Stomach (tissue), 9 donors: ENCODE results near the gene HPD. TPM values are rescaled to one million over a fixed set of nuclear protein-coding genes. Genes with fewer than 3 reads are reported as not detected.

Experiments
- DNase-seq, 2 donors: peaks; one replicate each; pipeline versions ENCODE4 v3.0.0 to v3.0.0-alpha.2; 2013 to 2019
- H3K27ac ChIP-seq, 5 donors: fragments of 200-600 bp in 4 of 5; sonication (generic) in 4 of 5; one replicate each; pipeline ENCODE4 v1.5.1; 2013 to 2019; ENCODE audit warnings: mild to moderate bottlenecking in 1 of 5, moderate library complexity in 1 of 5
- H3K27me3 ChIP-seq, 3 donors: fragments of 200-600 bp; sonication (generic); one replicate each; pipeline ENCODE4 v1.5.1; 2017 to 2019; ENCODE audit warnings: mixed run types in 1 of 3
- H3K36me3 ChIP-seq, 4 donors: fragments of 200-600 bp; sonication (generic); 1 replicate in 3 of 4; 2 replicates in 1 of 4; pipeline ENCODE4 v1.5.1; 2016 to 2019
- H3K4me1 ChIP-seq, 4 donors: fragments of 200-600 bp; sonication (generic); one replicate each; pipeline ENCODE4 v1.5.1; 2016 to 2019
- H3K4me3 ChIP-seq, 4 donors: fragments of 200-600 bp; sonication (generic) in 3 of 4; one replicate each; pipeline ENCODE4 v1.5.1; 2016 to 2019; ENCODE audit warnings: mild to moderate bottlenecking in 1 of 4
- H3K9me3 ChIP-seq, 4 donors: fragments of 200-600 bp; sonication (generic); one replicate each; pipeline ENCODE4 v1.5.1; 2016 to 2019
- CTCF ChIP-seq, 7 experiments: fragments of 450-650 bp in 4 of 7; fragments of 200-600 bp in 3 of 7; sonication (generic) in 3 of 7; IDR thresholded peaks; one replicate each; pipeline ENCODE4 v1.5.1; 2016 to 2019; ENCODE audit warnings: antibody characterized with exemption in 7 of 7, control low read depth in 2 of 7, mild to moderate bottlenecking in 1 of 7
- EP300 ChIP-seq: sonication (generic); formaldehyde crosslinking; IDR thresholded peaks from one replicate; pipeline ENCODE4 v1.6.1; 2017; ENCODE audit warnings: antibody characterized with exemption
- POLR2A ChIP-seq, 4 donors: fragments of 450-650 bp; IDR thresholded peaks; one replicate each; pipeline ENCODE4 v1.6.1; 2016; ENCODE audit warnings: antibody characterized with exemption in 4 of 4, control low read depth in 2 of 4, mild to moderate bottlenecking in 1 of 4, moderate library complexity in 1 of 4
- POLR2AphosphoS5 ChIP-seq, 3 donors: sonication (generic); formaldehyde crosslinking; IDR thresholded peaks; one replicate each; pipeline ENCODE4 v1.6.1; 2016; ENCODE audit warnings: antibody characterized with exemption in 3 of 3
- WGBS, 5 donors: extraction: QIAGEN DNeasy Blood & Tissue Kit in 3 of 5; methylation state at CpG; one replicate each; pipeline versions ENCODE4 v1.1.5 to v1.1.7; 2013 to 2018; 5-methylcytosine and 5-hydroxymethylcytosine counted together
- intact Hi-C: fragments of 100-400 bp; cut with DNase I; formaldehyde crosslinking; loops from one replicate; pipeline ENCODE4 v1.15.1; 2023; ENCODE audit warnings: low total_unique reads
- polyA plus RNA-seq, 3 donors: library from polyadenylated mRNA; stranded (reverse); fragments of 200-250 nt; gene quantifications; one replicate each; pipeline ENCODE4 v1.2.3, GENCODE V29; 2013
- total RNA-seq, 5 donors: library from RNA; depleted of rRNA; stranded (reverse); fragments of >200 nt; gene quantifications; one replicate each; pipeline versions ENCODE4 v1.1.0 to v1.2.3, GENCODE V29; 2014 to 2016
- donor health status: healthy with polysubstance abuse.
- donor health status: Bipolar disorder and iron deficiency.
- donor health status: healthy.

Gene HPD
- total and polyA plus RNA-seq, 8 donors, result 0.40 to 3.1 (median 0.73) TPM; not detected in 5

DNA sequence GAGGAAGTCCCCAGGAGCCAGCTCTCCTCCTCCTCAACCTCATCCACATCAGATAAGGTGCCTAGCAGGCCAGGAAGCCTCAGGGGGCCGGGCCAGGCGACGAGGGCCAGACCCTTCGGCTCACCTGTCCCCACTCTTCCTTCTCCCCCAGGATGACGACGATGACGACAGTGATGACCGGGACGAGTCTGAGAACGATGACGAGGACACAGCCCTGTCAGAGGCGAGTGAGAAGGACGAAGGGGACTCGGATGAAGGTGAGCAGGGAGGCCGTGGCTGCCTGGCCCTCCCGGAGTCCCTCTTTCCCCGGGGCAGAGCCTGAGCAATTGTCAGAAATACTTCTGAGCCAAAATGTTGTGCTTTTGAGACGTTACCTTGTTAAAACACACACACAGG is 41.0 kb downstream of the HPD start:
- peaks cover 77 to 95% (median 91%) of the 10 kb centered on the region in 4 donors for H3K36me3 ChIP-seq

DNA sequence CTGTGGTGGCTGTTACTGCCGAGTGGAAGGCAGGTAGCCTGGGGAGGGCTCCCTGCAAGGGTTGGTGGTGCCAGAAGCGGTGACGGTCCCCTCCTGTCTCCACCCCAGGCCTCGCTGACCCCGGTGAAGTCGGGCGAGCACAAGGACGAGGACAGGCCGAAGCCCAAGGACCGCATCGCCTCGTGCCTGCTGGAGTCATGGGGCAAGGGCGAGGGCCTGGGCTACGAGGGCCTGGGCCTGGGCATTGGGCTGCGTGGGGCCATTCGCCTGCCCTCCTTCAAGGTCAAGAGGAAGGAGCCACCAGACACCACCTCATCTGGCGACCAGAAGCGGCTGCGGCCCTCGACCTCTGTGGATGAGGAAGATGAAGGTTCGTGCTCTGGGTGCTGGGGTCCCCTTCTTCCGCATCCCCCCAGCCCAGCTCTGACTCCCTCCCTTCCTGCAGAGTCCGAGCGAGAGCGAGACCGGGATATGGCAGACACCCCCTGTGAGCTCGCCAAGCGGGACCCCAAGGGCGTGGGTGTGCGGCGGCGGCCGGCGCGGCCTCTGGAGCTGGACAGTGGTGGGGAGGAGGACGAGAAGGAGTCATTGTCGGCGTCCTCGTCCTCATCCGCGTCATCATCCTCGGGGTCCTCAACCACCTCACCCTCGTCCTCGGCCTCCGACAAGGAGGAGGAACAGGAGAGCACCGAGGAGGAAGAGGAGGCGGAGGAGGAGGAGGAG is 41.6 kb downstream of the HPD start:
- TF ChIP-seq CTCF (IDR thresholded peaks at IDR 0.05), result no peak
- no peak for TF ChIP-seq EP300
- no peak for TF ChIP-seq POLR2AphosphoS5 (IDR thresholded peaks at IDR 0.05)
- no peak for TF ChIP-seq POLR2A (IDR thresholded peaks at IDR 0.05)
- H3K4me3 ChIP-seq, result no peak overlapping the region
- peaks cover 17 to 31% (median 20%) of the 10 kb centered on the region in 4 donors for H3K4me1 ChIP-seq
- H3K36me3 ChIP-seq, result peaks cover 73 to 89% (median 86%) of the 10 kb centered on the region in 4 donors
- no peak for DNase-seq
- no peaks in the 10 kb centered on the region for H3K27me3 ChIP-seq
- intact Hi-C loops, result no loop called here
- H3K27ac ChIP-seq, result no peak overlapping the region
- H3K9me3 ChIP-seq, result no peaks in the 10 kb centered on the region
- WGBS, 5 donors, result 93 to 96% (median 96%) methylated on average over 36 to 47 of the region's 47 CpGs

More for the DNA sequence above, 41.0 kb downstream of the HPD start:
- 93 to 95% (median 94%) methylated on average over 17 to 18 of the region's 18 CpGs for WGBS, 5 donors
- Histone ChIP-seq H3K27me3 (no peaks in the 10 kb centered on the region), H3K4me1 (peaks cover 14 to 26% (median 15%) of the 10 kb centered on the region in 4 donors), H3K9me3 (no peaks in the 10 kb centered on the region), H3K27ac (no peak overlapping the region), H3K4me3 (no peak overlapping the region)
- no peak for TF ChIP-seq EP300
- no peak for TF ChIP-seq CTCF (IDR thresholded peaks at IDR 0.05)
- TF ChIP-seq POLR2A (IDR thresholded peaks at IDR 0.05), result no peak
- TF ChIP-seq POLR2AphosphoS5 (IDR thresholded peaks at IDR 0.05), result no peak
- DNase-seq, result no peak
- intact Hi-C loops, result no loop called here

GRCh38 chr12:121815263-121815662 is 43.4 kb downstream of the HPD start:
- Histone ChIP-seq H3K9me3 (no peaks in the 10 kb centered on the region), H3K4me1 (peaks cover 34 to 49% (median 38%) of the 10 kb centered on the region in 4 donors), H3K4me3 (no peak overlapping the region), H3K27me3 (no peaks in the 10 kb centered on the region), H3K27ac (no peak overlapping the region), H3K36me3 (peaks cover 64 to 84% (median 75%) of the 10 kb centered on the region in 4 donors)
- no peak for DNase-seq
- intact Hi-C loops, result no loop called here
- 88 to 96% (median 91%) methylated on average over 8 of the region's 8 CpGs for WGBS, 5 donors
- TF ChIP-seq CTCF (IDR thresholded peaks at IDR 0.05) (no peak), POLR2A (IDR thresholded peaks at IDR 0.05) (no peak), POLR2AphosphoS5 (IDR thresholded peaks at IDR 0.05) (no peak), EP300 (no peak)

DNA sequence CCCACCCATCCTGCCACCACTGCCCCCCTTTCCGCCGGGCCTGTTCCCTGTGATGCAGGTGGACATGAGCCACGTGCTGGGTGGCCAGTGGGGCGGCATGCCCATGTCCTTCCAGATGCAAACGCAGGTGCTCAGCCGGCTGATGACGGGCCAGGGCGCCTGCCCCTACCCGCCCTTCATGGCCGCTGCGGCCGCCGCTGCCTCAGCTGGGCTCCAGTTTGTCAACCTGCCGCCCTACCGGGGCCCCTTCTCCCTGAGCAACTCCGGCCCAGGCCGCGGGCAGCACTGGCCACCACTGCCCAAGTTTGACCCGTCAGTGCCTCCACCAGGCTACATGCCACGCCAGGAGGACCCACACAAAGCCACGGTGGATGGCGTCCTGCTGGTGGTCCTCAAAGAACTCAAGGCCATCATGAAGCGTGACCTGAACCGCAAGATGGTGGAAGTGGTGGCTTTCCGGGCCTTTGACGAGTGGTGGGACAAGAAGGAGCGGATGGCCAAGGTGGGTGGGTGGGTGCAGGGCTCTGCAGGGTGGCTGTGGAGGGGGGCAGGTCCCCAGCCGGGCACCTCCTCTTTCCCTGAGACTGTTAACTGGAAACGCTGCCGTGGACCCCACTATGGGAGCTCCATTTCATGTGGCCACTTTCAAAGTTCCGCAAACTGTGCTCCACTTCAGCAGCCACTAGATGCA is 44.1 kb downstream of the HPD start:
- Histone ChIP-seq H3K4me1 (peaks cover 36 to 56% (median 42%) of the 10 kb centered on the region in 4 donors), H3K9me3 (no peaks in the 10 kb centered on the region), H3K36me3 (peaks cover 64 to 84% (median 75%) of the 10 kb centered on the region in 4 donors), H3K4me3 (no peak overlapping the region), H3K27ac (no peak overlapping the region), H3K27me3 (no peaks in the 10 kb centered on the region)
- no peak for TF ChIP-seq POLR2AphosphoS5 (IDR thresholded peaks at IDR 0.05)
- no peak for TF ChIP-seq CTCF (IDR thresholded peaks at IDR 0.05)
- DNase-seq, result peak in 1 of 2 donors; percentile 6
- 92 to 95% (median 93%) methylated on average over 18 to 31 of the region's 31 CpGs for WGBS, 5 donors
- intact Hi-C loops, result loop anchor here (5.0 kb wide), 1 partner anchor 37 kb away; no protein-coding TSS in a partner anchor
